K562 (cell line): ENCODE data around the gene NFATC2. TPM values are rescaled to one million over a fixed set of nuclear protein-coding genes. Genes with fewer than 3 reads are reported as not detected.

Source experiments
- ARID1B ChIP-seq: fragments of 450-650 bp; IDR thresholded peaks from 2 replicates; pipeline ENCODE4 v1.6.1; 2016; ENCODE audit warnings: antibody characterized with exemption, mild to moderate bottlenecking, inconsistent platforms
- ARID3A ChIP-seq: IDR thresholded peaks from 2 replicates; pipeline ENCODE4 v1.6.1; 2012; ENCODE audit warnings: low read depth, low read length, improper control_type of control experiment, borderline replicate concordance
- BCOR ChIP-seq: fragments of 450-650 bp; IDR thresholded peaks from 2 replicates; pipeline ENCODE4 v1.6.1; 2016
- BRD9 ChIP-seq: fragments of 450-650 bp; IDR thresholded peaks from 2 replicates; pipeline ENCODE4 v1.6.1; 2018; ENCODE audit warnings: low read depth; ENCODE audit not compliant: partially characterized antibody
- CBFA2T3 ChIP-seq: fragments of 450-650 bp; IDR thresholded peaks from 2 replicates; pipeline ENCODE4 v1.6.1; 2017
- CREM ChIP-seq: IDR thresholded peaks from 2 replicates; pipeline ENCODE4 v1.6.1; 2014; ENCODE audit warnings: antibody characterized with exemption, low read depth
- DMBX1 ChIP-seq: fragments of 250-450 bp; sonication (Bioruptor Pico); IDR thresholded peaks from 2 replicates; pipeline ENCODE4 v1.8.0; 2022; ENCODE audit warnings: inconsistent platforms, mild to moderate bottlenecking, moderate library complexity, borderline replicate concordance
- DNMT1 ChIP-seq: fragments of 450-650 bp; IDR thresholded peaks from 2 replicates; pipeline ENCODE4 v1.6.1; 2016; ENCODE audit warnings: antibody characterized with exemption, mild to moderate bottlenecking
- EP300 ChIP-seq: IDR thresholded peaks from 2 replicates; pipeline ENCODE4 v1.6.1; 2012; ENCODE audit warnings: low read length, improper control_type of control experiment
- ERF ChIP-seq: fragments of 450-650 bp; formaldehyde crosslinking; IDR thresholded peaks from 2 replicates; pipeline ENCODE4 v1.4.0; 2020; ENCODE audit warnings: mild to moderate bottlenecking, mixed read lengths
- GATA2 ChIP-seq: sonication (generic); formaldehyde crosslinking; IDR thresholded peaks from 2 replicates; pipeline ENCODE4 v1.4.0; 2020; ENCODE audit warnings: mild to moderate bottlenecking, missing genetic modification reagents
- HNRNPLL ChIP-seq: fragments of 200-400 bp; formaldehyde crosslinking; IDR thresholded peaks from 2 replicates; pipeline ENCODE4 v1.6.1; 2017; ENCODE audit warnings: low read length, low read depth, mild to moderate bottlenecking; ENCODE audit not compliant: poor library complexity, severe bottlenecking
- ID3 ChIP-seq, 2 experiments: fragments of 250-450 bp in 1 of 2; fragments of 450-650 bp in 1 of 2; sonication (Bioruptor Pico) in 1 of 2; IDR thresholded peaks; 2 replicates each; pipeline versions ENCODE4 v1.6.1 to v1.8.0; 2016 to 2021; ENCODE audit warnings: mild to moderate bottlenecking in 2 of 2, moderate library complexity in 2 of 2, missing compliant biosample characterization in 1 of 2, missing genetic modification characterization in 1 of 2
- LEF1 ChIP-seq: fragments of 450-650 bp; IDR thresholded peaks from 2 replicates; pipeline ENCODE4 v1.6.1; 2016; ENCODE audit warnings: mild to moderate bottlenecking
- MLX ChIP-seq, 2 experiments: fragments of 450-650 bp in 1 of 2; sonication (generic) in 1 of 2; formaldehyde crosslinking; conservative IDR thresholded peaks; 2 replicates each; pipeline versions ENCODE4 v1.4.0 to v1.8.1; 2020 to 2022; ENCODE audit warnings: mild to moderate bottlenecking in 1 of 2, missing genetic modification reagents in 1 of 2
- MYNN ChIP-seq, 2 experiments: sonication (generic); formaldehyde crosslinking in 1 of 2; IDR thresholded peaks; 2 replicates each; pipeline versions ENCODE4 v1.5.0 to v1.6.1; 2016 to 2020; ENCODE audit warnings: antibody characterized with exemption in 1 of 2, missing genetic modification reagents in 1 of 2
- NBN ChIP-seq: fragments of 450-650 bp; IDR thresholded peaks from 2 replicates; pipeline ENCODE4 v1.6.1; 2016; ENCODE audit warnings: low read depth, mild to moderate bottlenecking
- NCOR1 ChIP-seq: fragments of 450-650 bp; IDR thresholded peaks from 2 replicates; pipeline ENCODE4 v1.6.1; 2016; ENCODE audit warnings: mild to moderate bottlenecking, moderate library complexity
- PKNOX1 ChIP-seq: fragments of 450-650 bp; IDR thresholded peaks from 2 replicates; pipeline ENCODE4 v1.6.1; 2016
- RCOR1 ChIP-seq, 2 experiments: IDR thresholded peaks; 2 replicates each; pipeline ENCODE4 v1.6.1; 2012; ENCODE audit warnings: low read depth in 2 of 2, low read length in 2 of 2, borderline replicate concordance in 1 of 2, improper control_type of control experiment in 1 of 2
- STAT5B ChIP-seq: fragments of 250-450 bp; sonication (Bioruptor Pico); IDR thresholded peaks from 2 replicates; pipeline ENCODE4 v1.8.0; 2021; ENCODE audit warnings: mild to moderate bottlenecking, inconsistent platforms
- YBX1 ChIP-seq: fragments of 450-650 bp; IDR thresholded peaks from 2 replicates; pipeline ENCODE4 v1.7.1; 2016; ENCODE audit warnings: mild to moderate bottlenecking
- ZNF133 ChIP-seq: fragments of 250-450 bp; sonication (Bioruptor Pico); IDR thresholded peaks from 2 replicates; pipeline ENCODE4 v1.4.0; 2020; ENCODE audit warnings: mild to moderate bottlenecking
- ZNF408 ChIP-seq: fragments of 250-450 bp; sonication (Bioruptor Pico); IDR thresholded peaks from 2 replicates; pipeline ENCODE4 v1.4.0; 2020; ENCODE audit warnings: low read depth, mild to moderate bottlenecking, moderate library complexity
- polyA plus RNA-seq, 8 experiments: library from polyadenylated mRNA; depleted of rRNA in 4 of 8; stranded (reverse) in 5 of 8; unstranded in 3 of 8; fragments of >200 nt; fragmentation: Nextera tagmentation in 2 of 8; fragmentation: Illumina TruSeq in 1 of 8; extraction: Ambion mirVana in 2 of 8; extraction: Trizol in 1 of 8; gene quantifications; 2 replicates each; pipeline versions ENCODE4 v1.2.1 to v1.2.3, GENCODE V29; 2011 to 2014; ENCODE audit warnings: inconsistent platforms in 1 of 8, missing spikeins in 1 of 8
- total RNA-seq, 7 experiments: library from RNA; depleted of rRNA in 6 of 7; stranded (reverse); fragments of >200 nt in 6 of 7; fragmentation: Illumina TruSeq in 2 of 7; extraction: Trizol in 2 of 7; gene quantifications; 2 replicates each; pipeline versions ENCODE4 v1.2.1 to v1.2.3, GENCODE V29; 2011 to 2021; ENCODE audit warnings: low replicate concordance in 1 of 7

Gene NFATC2
- total and polyA plus RNA-seq, 9 of the 15 experiments (the other 6 are each of a cell fraction or from before 2014, with no cell fraction given), result 1.9 to 11.2 (median 3.0) TPM

- TF ChIP-seq DMBX1 (CRISPR knock-in tag), result 0 out of 2 replicates have a peak, but pooled peaks have one; percentile 60
- peak; percentile 56; the same call in 1 of the 2 replicates for TF ChIP-seq EP300
- peak in 1 of 2 experiments; percentile 50; a peak in 1 of 4 replicates for TF ChIP-seq RCOR1 (IDR thresholded peaks at IDR 0.05; ENCODE audit: borderline replicate concordance in 1 of 2, low read depth in 2 of 2, low read length in 2 of 2)
- TF ChIP-seq BCOR, result peak; percentile 38; the same call in 1 of the 2 replicates
- no peak for TF ChIP-seq MLX (CRISPR knock-in tag; conservative IDR thresholded peaks at IDR 0.05)
- peak; percentile 57 for TF ChIP-seq NCOR1
- no peak for TF ChIP-seq ZNF408 (CRISPR knock-in tag)
- no peak for TF ChIP-seq ID3 (CRISPR knock-in tag; IDR thresholded peaks at IDR 0.05)
- TF ChIP-seq ID3 (tag; IDR thresholded peaks at IDR 0.05), result peak; percentile 67; the same call in 1 of the 2 replicates
- 0 out of 2 replicates have a peak, but pooled peaks have one; percentile 25 for TF ChIP-seq ARID3A
- no peak for TF ChIP-seq ZNF133 (CRISPR knock-in tag)
- peak; percentile 32; the same call in 1 of the 2 replicates for TF ChIP-seq MYNN (IDR thresholded peaks at IDR 0.05)
- TF ChIP-seq MYNN (CRISPR knock-in tag; IDR thresholded peaks at IDR 0.05), result no peak
- peak; percentile 76 for TF ChIP-seq CBFA2T3
- no peak for TF ChIP-seq STAT5B (CRISPR knock-in tag)
- TF ChIP-seq PKNOX1, result peak; percentile 74
- 0 out of 2 replicates have a peak, but pooled peaks have one; percentile 51 for TF ChIP-seq CREM
- no peak for TF ChIP-seq DNMT1
- TF ChIP-seq LEF1, result peak; percentile 54; the same call in 1 of the 2 replicates
- no peak for TF ChIP-seq HNRNPLL
- TF ChIP-seq ERF (CRISPR knock-in tag), result no peak
- TF ChIP-seq YBX1, result no peak
- peak; percentile 78 for TF ChIP-seq ARID1B
- TF ChIP-seq NBN, result no peak
- TF ChIP-seq BRD9, result no peak
- peak; percentile 48; the same call in 1 of the 2 replicates for TF ChIP-seq GATA2 (CRISPR knock-in tag)
These were observed 202.6 kb downstream of the NFATC2 start (continued) for GRCh38 chr20:51339721-51340450.
